ENCODE measurements around the gene DARS2. TPM values are rescaled to one million over a fixed set of nuclear protein-coding genes. Genes with fewer than 3 reads are reported as not detected.
"Not testable (repeated sequence)": the region's sequence is repeated elsewhere in the genome, so short reads cannot be mapped to it uniquely, and the experiment has no call there.

The DARS2 gene
- total RNA-seq, 1 donor from 2014 or later: 17.4 TPM

GRCh38 chr1:173861731-173862145 lies 37.3 kb downstream of the DARS2 start:
- no peaks in the 10 kb centered on the region for H3K27me3 Mint-ChIP-seq (ENCODE audit: low read depth, unreplicated experiment)
- no peak overlapping the region for H3K4me3 ChIP-seq (ENCODE audit: insufficient read depth, low read depth, low read length)

GRCh38 chr1:173862146-173862768 lies 37.8 kb downstream of the DARS2 start:
- H3K9me3 Mint-ChIP-seq (ENCODE audit: unreplicated experiment); H2AFZ ChIP-seq (ENCODE audit: low read depth, low read length); H3K4me1 ChIP-seq (ENCODE audit: insufficient read depth, low read length); FAIRE-seq; H3K9ac ChIP-seq (ENCODE audit: low read length); H3K4me3 ChIP-seq (ENCODE audit: insufficient read depth, low read depth, low read length); H3K4me2 ChIP-seq (ENCODE audit: low read length); H3K9me3 ChIP-seq (ENCODE audit: insufficient read depth, low read depth, low read length); H3K27me3 Mint-ChIP-seq (ENCODE audit: low read depth, unreplicated experiment); H3K27ac ChIP-seq (ENCODE audit: low read depth, low read length); H3K27me3 ChIP-seq (ENCODE audit: insufficient read depth, low read length); DNase-seq (ENCODE audit: low read depth): not testable (repeated sequence)
- Histone ChIP-seq H3K36me3 (ENCODE audit: insufficient read depth, low read length) (peaks cover 45% of the 10 kb centered on the region), H4K20me1 (ENCODE audit: insufficient read depth, low read length) (peaks cover 58% of the 10 kb centered on the region), H3K79me2 (ENCODE audit: insufficient read depth, low read length) (peaks cover 38% of the 10 kb centered on the region)
- Mint-ChIP-seq H3K27ac (ENCODE audit: unreplicated experiment) (peak overlapping the region; percentile 75), H3K4me1 (ENCODE audit: low read depth, unreplicated experiment) (peaks cover 24% of the 10 kb centered on the region), H3K36me3 (ENCODE audit: low read depth, unreplicated experiment) (peaks cover 37% of the 10 kb centered on the region), H3K4me3 (ENCODE audit: unreplicated experiment) (peak overlapping the region; percentile 74)

More at GRCh38 chr1:173861731-173862145, 37.3 kb downstream of the DARS2 start:
- H3K27ac Mint-ChIP-seq (ENCODE audit: unreplicated experiment): peak overlapping the region; percentile 75
- H3K27ac ChIP-seq (ENCODE audit: low read depth, low read length): no peak overlapping the region
- H3K4me1 ChIP-seq (ENCODE audit: insufficient read depth, low read length): peaks cover 6% of the 10 kb centered on the region
- H3K4me1 Mint-ChIP-seq (ENCODE audit: low read depth, unreplicated experiment): peaks cover 24% of the 10 kb centered on the region
- H3K9me3 ChIP-seq (ENCODE audit: insufficient read depth, low read depth, low read length): no peaks in the 10 kb centered on the region
- H3K9me3 Mint-ChIP-seq (ENCODE audit: unreplicated experiment): no peaks in the 10 kb centered on the region
- H3K79me2 ChIP-seq (ENCODE audit: insufficient read depth, low read length): peaks cover 32% of the 10 kb centered on the region
- FAIRE-seq: no peak
- no peak for DNase-seq (ENCODE audit: low read depth)
- H4K20me1 ChIP-seq (ENCODE audit: insufficient read depth, low read length): peaks cover 56% of the 10 kb centered on the region
- no peak for TF ChIP-seq CTCF (IDR thresholded peaks at IDR 0.05; ENCODE audit: insufficient read depth, low read depth, low read length)
- TF ChIP-seq EZH2 (IDR thresholded peaks at IDR 0.05; ENCODE audit: insufficient read depth, low read length): no peak
- H2AFZ ChIP-seq (ENCODE audit: low read depth, low read length): no peak overlapping the region
- peak overlapping the region; percentile 74 for H3K4me3 Mint-ChIP-seq (ENCODE audit: unreplicated experiment)
- no peak overlapping the region for H3K9ac ChIP-seq (ENCODE audit: low read length)
- no peak overlapping the region for H3K4me2 ChIP-seq (ENCODE audit: low read length)
- peaks cover 47% of the 10 kb centered on the region for H3K36me3 ChIP-seq (ENCODE audit: insufficient read depth, low read length)
- peaks cover 33% of the 10 kb centered on the region for H3K36me3 Mint-ChIP-seq (ENCODE audit: low read depth, unreplicated experiment)
- no peaks in the 10 kb centered on the region for H3K27me3 ChIP-seq (ENCODE audit: insufficient read depth, low read length)

GRCh38 chr1:173862769-173863223 lies 38.3 kb downstream of the DARS2 start:
- Histone ChIP-seq H3K9ac (ENCODE audit: low read length) (peak overlapping the region; percentile 4), H2AFZ (ENCODE audit: low read depth, low read length) (no peak overlapping the region), H3K36me3 (ENCODE audit: insufficient read depth, low read length) (peaks cover 45% of the 10 kb centered on the region), H3K4me1 (ENCODE audit: insufficient read depth, low read length) (peaks cover 6% of the 10 kb centered on the region), H3K9me3 (ENCODE audit: insufficient read depth, low read depth, low read length) (no peaks in the 10 kb centered on the region), H4K20me1 (ENCODE audit: insufficient read depth, low read length) (peaks cover 63% of the 10 kb centered on the region), H3K4me3 (ENCODE audit: insufficient read depth, low read depth, low read length) (no peak overlapping the region), H3K27me3 (ENCODE audit: insufficient read depth, low read length) (no peaks in the 10 kb centered on the region), H3K79me2 (ENCODE audit: insufficient read depth, low read length) (peaks cover 43% of the 10 kb centered on the region), H3K27ac (ENCODE audit: low read depth, low read length) (no peak overlapping the region), H3K4me2 (ENCODE audit: low read length) (peak overlapping the region; percentile 87)
- no peak for FAIRE-seq
- Mint-ChIP-seq H3K9me3 (ENCODE audit: unreplicated experiment) (no peaks in the 10 kb centered on the region), H3K4me1 (ENCODE audit: low read depth, unreplicated experiment) (peaks cover 22% of the 10 kb centered on the region), H3K27me3 (ENCODE audit: low read depth, unreplicated experiment) (no peaks in the 10 kb centered on the region), H3K4me3 (ENCODE audit: unreplicated experiment) (peak overlapping the region; percentile 99), H3K36me3 (ENCODE audit: low read depth, unreplicated experiment) (peaks cover 42% of the 10 kb centered on the region), H3K27ac (ENCODE audit: unreplicated experiment) (peak overlapping the region; percentile 12)
- TF ChIP-seq EZH2 (IDR thresholded peaks at IDR 0.05; ENCODE audit: insufficient read depth, low read length) (no peak), CTCF (IDR thresholded peaks at IDR 0.05; ENCODE audit: insufficient read depth, low read depth, low read length) (no peak)
- DNase-seq (ENCODE audit: low read depth): no peak
